ENCODE results near the gene XAGE1A. TPM values are rescaled to one million over a fixed set of nuclear protein-coding genes. Genes with fewer than 3 reads are reported as not detected.

XAGE1A gene
- polyA plus RNA-seq, 1 donor (not counting 4 experiments of a cell fraction or from before 2014, with no cell fraction given): not detected

- H3K9ac ChIP-seq (ENCODE audit: control insufficient read depth, extremely low read depth, insufficient read depth, low read length): no peak overlapping the region
Measured at GRCh38 chrX:52504551-52504950, 8.9 kb downstream of the XAGE1A start.

GRCh38 chrX:52507331-52507730, 11.7 kb downstream of the XAGE1A start:
- Histone ChIP-seq H4K20me1 (ENCODE audit: control insufficient read depth, extremely low read depth, insufficient read depth, low read length) (no peaks in the 10 kb centered on the region), H3K27ac (ENCODE audit: control insufficient read depth, insufficient read depth, low read length) (no peak overlapping the region), H3K9me3 (ENCODE audit: control insufficient read depth, low read depth, low read length) (no peaks in the 10 kb centered on the region), H3K36me3 (ENCODE audit: control insufficient read depth in 2 of 2, extremely low read depth in 1 of 2, insufficient read depth in 2 of 2, low read length in 2 of 2) (no peaks in the 10 kb centered on the region), H3K9ac (ENCODE audit: control insufficient read depth, extremely low read depth, insufficient read depth, low read length) (no peak overlapping the region), H3K79me2 (ENCODE audit: control insufficient read depth, insufficient read depth, low read length) (no peaks in the 10 kb centered on the region), H3K4me1 (ENCODE audit: control insufficient read depth, extremely low read depth, insufficient read depth, low read length) (no peaks in the 10 kb centered on the region), H2AFZ (ENCODE audit: control insufficient read depth, low read length) (no peak overlapping the region), H3K4me3 (ENCODE audit: control insufficient read depth in 2 of 3, extremely low read depth in 1 of 3, insufficient read depth in 2 of 3, low read depth in 1 of 3, low read length in 3 of 3) (no peak overlapping the region), H3K4me2 (ENCODE audit: control insufficient read depth, extremely low read depth, insufficient read depth, low read depth, low read length) (no peak overlapping the region), H3K27me3 (ENCODE audit: control insufficient read depth, extremely low read depth, insufficient read depth, low read length) (no peaks in the 10 kb centered on the region), H3K9me1 (ENCODE audit: control insufficient read depth, extremely low read depth, insufficient read depth, low read length) (no peaks in the 10 kb centered on the region)
- TF ChIP-seq EZH2 (IDR thresholded peaks at IDR 0.05; ENCODE audit: low read length) (no peak), CTCF (optimal IDR thresholded peaks at IDR 0.05 in 1 of 3, IDR thresholded peaks at IDR 0.05 in 1 of 3, conservative IDR thresholded peaks at IDR 0.05 in 1 of 3; ENCODE audit: extremely low read depth in 1 of 3, insufficient read depth in 2 of 3, low read length in 3 of 3) (no peak)
- DNase-seq (ENCODE audit: low read depth, low spot score) (no peak), FAIRE-seq (no peak)
- dilution Hi-C loops (cut with MboI; ENCODE audit: extremely low pct_ligation_motif_present, low sequenced_read_pairs): no loop called here

More at GRCh38 chrX:52504551-52504950, 8.9 kb downstream of the XAGE1A start:
- Histone ChIP-seq H3K4me2 (ENCODE audit: control insufficient read depth, extremely low read depth, insufficient read depth, low read depth, low read length) (no peak overlapping the region), H3K9me1 (ENCODE audit: control insufficient read depth, extremely low read depth, insufficient read depth, low read length) (no peaks in the 10 kb centered on the region), H3K36me3 (ENCODE audit: control insufficient read depth in 2 of 2, extremely low read depth in 1 of 2, insufficient read depth in 2 of 2, low read length in 2 of 2) (no peaks in the 10 kb centered on the region), H3K27ac (ENCODE audit: control insufficient read depth, insufficient read depth, low read length) (no peak overlapping the region), H3K4me3 (ENCODE audit: control insufficient read depth in 2 of 3, extremely low read depth in 1 of 3, insufficient read depth in 2 of 3, low read depth in 1 of 3, low read length in 3 of 3) (no peak overlapping the region), H3K79me2 (ENCODE audit: control insufficient read depth, insufficient read depth, low read length) (no peaks in the 10 kb centered on the region), H3K27me3 (ENCODE audit: control insufficient read depth, extremely low read depth, insufficient read depth, low read length) (no peaks in the 10 kb centered on the region), H4K20me1 (ENCODE audit: control insufficient read depth, extremely low read depth, insufficient read depth, low read length) (no peaks in the 10 kb centered on the region), H3K9me3 (ENCODE audit: control insufficient read depth, low read depth, low read length) (no peaks in the 10 kb centered on the region), H2AFZ (ENCODE audit: control insufficient read depth, low read length) (no peak overlapping the region), H3K4me1 (ENCODE audit: control insufficient read depth, extremely low read depth, insufficient read depth, low read length) (no peaks in the 10 kb centered on the region)
- DNase-seq (ENCODE audit: low read depth, low spot score) (no peak), FAIRE-seq (no peak)
- dilution Hi-C loops (cut with MboI; ENCODE audit: extremely low pct_ligation_motif_present, low sequenced_read_pairs): no loop called here
- no peak for TF ChIP-seq EZH2 (IDR thresholded peaks at IDR 0.05; ENCODE audit: low read length)
- TF ChIP-seq CTCF (optimal IDR thresholded peaks at IDR 0.05 in 1 of 3, IDR thresholded peaks at IDR 0.05 in 1 of 3, conservative IDR thresholded peaks at IDR 0.05 in 1 of 3; ENCODE audit: extremely low read depth in 1 of 3, insufficient read depth in 2 of 3, low read length in 3 of 3): no peak

All from keratinocyte (primary cell).